Measurements from ENCODE around the gene PPIF.

- TF ChIP-seq CTCF (IDR thresholded peaks at IDR 0.05) (no peak), POLR2A (IDR thresholded peaks at IDR 0.05) (no peak)
Measured at GRCh38 chr10:79322616-79323543, 24.4 kb upstream of the PPIF start.

Measured in esophagus squamous epithelium (tissue), 4 donors.